ENCODE results near the gene SYNDIG1.

- TF ChIP-seq CTCF (IDR thresholded peaks at IDR 0.05) (no peak), POLR2AphosphoS5 (IDR thresholded peaks at IDR 0.05) (no peak)
These were observed 28.4 kb downstream of the SYNDIG1 start for GRCh38 chr20:24497851-24498250.

All from transverse colon (tissue), 4 donors.